Lower leg skin (tissue), 4 donors: ENCODE results near the gene BPIFB2. TPM values are rescaled to one million over a fixed set of nuclear protein-coding genes. Genes with fewer than 3 reads are reported as not detected.

Source experiments
- DNase-seq, 2 donors: peaks; one replicate each; pipeline ENCODE4 v3.0.0-alpha.2; 2019; ENCODE audit warnings: low spot score in 2 of 2
- H3K4me3 ChIP-seq: fragments of 200-600 bp; sonication (generic); 2 replicates; pipeline ENCODE4 v1.5.1; 2017; ENCODE audit warnings: mild to moderate bottlenecking, low read depth; ENCODE audit not compliant: poor library complexity, severe bottlenecking
- POLR2A ChIP-seq, 2 donors: fragments of 450-650 bp; IDR thresholded peaks; one replicate each; pipeline ENCODE4 v1.6.1; 2016 to 2017; ENCODE audit warnings: antibody characterized with exemption in 2 of 2, mild to moderate bottlenecking in 1 of 2, moderate library complexity in 1 of 2
- whole genome bisulfite sequencing, 2 donors: methylation state at CpG; one replicate each; pipeline ENCODE4 v1.1.5; 2018; 5-methylcytosine and 5-hydroxymethylcytosine counted together
- intact Hi-C: fragments of 100-400 bp; cut with DNase I; formaldehyde crosslinking; loops from one replicate; pipeline ENCODE4 v1.15.0; 2023; ENCODE audit warnings: low total_unique reads
- total RNA-seq, 4 donors: library from RNA; depleted of rRNA; stranded (reverse); fragments of >200 nt; gene quantifications; one replicate each; pipeline ENCODE4 v1.1.0, GENCODE V29; 2016
- TF ChIP-seq, protein P1 (sequence below), 3 donors: fragments of 450-650 bp; IDR thresholded peaks; one replicate each; pipeline ENCODE4 v1.5.1; 2016; ENCODE audit warnings: antibody characterized with exemption in 3 of 3, mild to moderate bottlenecking in 3 of 3, moderate library complexity in 2 of 3

The BPIFB2 gene
- total RNA-seq, 4 donors from 2014 or later, result not detected

DNA sequence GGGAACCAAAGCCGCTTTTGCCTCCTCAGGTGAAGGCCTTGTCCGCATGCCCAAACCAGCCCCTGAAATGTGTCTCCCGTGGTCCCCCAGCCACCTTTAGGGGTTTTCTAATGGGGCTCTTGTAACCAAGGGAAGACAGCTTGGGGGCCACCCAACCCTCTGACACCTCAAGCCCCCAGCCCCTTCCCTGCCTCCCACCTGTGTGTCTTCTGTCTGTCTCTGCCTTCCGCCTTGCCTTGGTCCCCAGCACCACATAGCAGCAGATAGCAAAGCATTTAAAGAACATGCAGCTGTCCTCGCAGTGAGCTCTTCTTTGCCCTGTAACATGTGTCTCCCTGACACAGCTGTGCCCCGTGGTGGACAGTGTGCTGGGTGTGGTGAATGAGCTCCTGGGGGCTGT, 55.8 kb downstream of the BPIFB2 start:
- 82 to 91% methylated on average over 6 of the region's 6 CpGs for WGBS, 2 donors
- H3K4me3 ChIP-seq, result no peak overlapping the region
- TF ChIP-seq, protein P1, sequence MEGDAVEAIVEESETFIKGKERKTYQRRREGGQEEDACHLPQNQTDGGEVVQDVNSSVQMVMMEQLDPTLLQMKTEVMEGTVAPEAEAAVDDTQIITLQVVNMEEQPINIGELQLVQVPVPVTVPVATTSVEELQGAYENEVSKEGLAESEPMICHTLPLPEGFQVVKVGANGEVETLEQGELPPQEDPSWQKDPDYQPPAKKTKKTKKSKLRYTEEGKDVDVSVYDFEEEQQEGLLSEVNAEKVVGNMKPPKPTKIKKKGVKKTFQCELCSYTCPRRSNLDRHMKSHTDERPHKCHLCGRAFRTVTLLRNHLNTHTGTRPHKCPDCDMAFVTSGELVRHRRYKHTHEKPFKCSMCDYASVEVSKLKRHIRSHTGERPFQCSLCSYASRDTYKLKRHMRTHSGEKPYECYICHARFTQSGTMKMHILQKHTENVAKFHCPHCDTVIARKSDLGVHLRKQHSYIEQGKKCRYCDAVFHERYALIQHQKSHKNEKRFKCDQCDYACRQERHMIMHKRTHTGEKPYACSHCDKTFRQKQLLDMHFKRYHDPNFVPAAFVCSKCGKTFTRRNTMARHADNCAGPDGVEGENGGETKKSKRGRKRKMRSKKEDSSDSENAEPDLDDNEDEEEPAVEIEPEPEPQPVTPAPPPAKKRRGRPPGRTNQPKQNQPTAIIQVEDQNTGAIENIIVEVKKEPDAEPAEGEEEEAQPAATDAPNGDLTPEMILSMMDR (IDR thresholded peaks at IDR 0.05), result no peak
- no peak for TF ChIP-seq POLR2A (IDR thresholded peaks at IDR 0.05)
- no peak for DNase-seq
- intact Hi-C loops, result no loop called here

DNA sequence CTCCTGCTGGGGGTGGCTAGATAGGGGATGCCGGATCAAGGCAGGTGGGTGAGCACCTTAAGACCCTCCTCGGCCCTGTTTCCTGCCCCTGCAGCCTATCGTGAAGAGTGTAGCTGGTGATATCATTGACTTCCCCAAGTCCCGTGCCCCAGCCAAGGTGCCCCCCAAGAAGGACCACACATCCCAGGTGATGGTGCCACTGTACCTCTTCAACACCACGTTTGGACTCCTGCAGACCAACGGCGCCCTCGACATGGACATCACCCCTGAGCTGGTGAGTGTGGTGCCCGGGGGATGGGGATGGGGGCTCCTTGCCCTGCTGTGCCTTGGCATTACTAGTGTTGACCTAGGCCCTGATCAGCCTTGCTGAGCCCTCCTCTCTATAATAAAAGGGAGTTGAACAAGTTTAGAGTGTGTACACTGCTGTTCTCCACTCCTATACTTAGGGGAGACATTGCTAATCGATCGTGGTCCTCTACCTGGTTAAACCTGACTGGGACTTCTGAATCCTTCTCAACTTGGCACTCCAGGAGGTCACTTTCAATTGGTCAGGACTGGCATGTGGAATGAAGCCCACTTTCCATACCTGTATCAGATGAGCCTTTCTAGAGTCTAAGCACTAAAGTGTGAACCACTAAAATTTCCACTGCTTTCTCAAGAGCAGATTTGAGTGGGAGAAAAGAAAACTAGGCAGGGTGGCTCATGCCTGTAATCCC, 57.2 kb downstream of the BPIFB2 start:
- intact Hi-C loops, result no loop called here
- no peak for TF ChIP-seq POLR2A (IDR thresholded peaks at IDR 0.05)
- TF ChIP-seq, protein P1 (IDR thresholded peaks at IDR 0.05), result no peak
- WGBS, 2 donors, result 90 to 92% methylated on average over 10 to 11 of the region's 11 CpGs
- DNase-seq, result no peak
- H3K4me3 ChIP-seq, result no peak overlapping the region

DNA sequence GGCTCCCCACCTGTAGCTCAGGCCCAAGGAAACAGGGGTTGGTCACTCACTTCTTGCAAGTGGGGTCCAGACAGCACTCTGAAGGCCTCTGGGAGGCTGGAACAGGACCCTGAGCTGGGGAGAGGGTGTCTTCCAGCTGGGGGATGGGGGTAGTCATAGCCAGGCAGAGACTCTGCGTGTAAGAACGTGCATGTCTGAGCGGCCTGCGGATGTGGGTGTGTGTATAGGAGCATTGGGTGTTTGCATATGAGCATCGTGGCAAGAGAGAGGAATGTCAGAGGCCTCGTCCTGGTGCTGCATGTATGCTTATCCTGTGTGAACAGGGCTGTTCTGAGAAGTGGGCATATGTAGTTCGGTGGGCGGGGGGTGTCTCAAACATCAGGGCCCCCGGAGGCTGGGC, 58.3 kb downstream of the BPIFB2 start:
- H3K4me3 ChIP-seq, result no peak overlapping the region
- WGBS, 2 donors, result 66 to 68% methylated on average over 9 of the region's 9 CpGs
- TF ChIP-seq POLR2A (IDR thresholded peaks at IDR 0.05), result no peak
- TF ChIP-seq, protein P1 (IDR thresholded peaks at IDR 0.05), result no peak
- intact Hi-C loops, result no loop called here
- DNase-seq, result no peak

DNA sequence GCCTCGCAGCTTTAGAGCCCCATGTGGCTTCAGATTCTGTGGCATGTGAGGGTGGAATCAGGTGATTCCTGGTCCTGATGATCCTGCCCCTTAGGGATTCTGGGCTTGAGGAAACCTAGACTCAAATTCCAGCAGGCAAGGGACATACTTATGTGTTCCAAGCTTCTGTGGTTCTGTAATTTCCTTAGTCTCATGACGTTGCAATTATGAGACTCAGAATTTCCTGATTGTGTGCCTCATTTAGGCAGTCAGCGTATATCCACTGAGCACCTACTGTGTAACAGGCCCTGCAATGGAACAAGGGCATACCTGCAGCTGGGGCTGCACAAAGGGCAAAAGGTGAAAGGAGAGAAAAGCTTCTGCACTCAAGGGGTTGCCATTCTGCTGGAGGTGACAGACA, 60.3 kb downstream of the BPIFB2 start:
- no peak for DNase-seq
- intact Hi-C loops, result no loop called here
- TF ChIP-seq, protein P1 (IDR thresholded peaks at IDR 0.05), result no peak
- no peak for TF ChIP-seq POLR2A (IDR thresholded peaks at IDR 0.05)
- 69 to 70% methylated on average over 3 of the region's 3 CpGs for WGBS, 2 donors
- H3K4me3 ChIP-seq, result no peak overlapping the region

DNA sequence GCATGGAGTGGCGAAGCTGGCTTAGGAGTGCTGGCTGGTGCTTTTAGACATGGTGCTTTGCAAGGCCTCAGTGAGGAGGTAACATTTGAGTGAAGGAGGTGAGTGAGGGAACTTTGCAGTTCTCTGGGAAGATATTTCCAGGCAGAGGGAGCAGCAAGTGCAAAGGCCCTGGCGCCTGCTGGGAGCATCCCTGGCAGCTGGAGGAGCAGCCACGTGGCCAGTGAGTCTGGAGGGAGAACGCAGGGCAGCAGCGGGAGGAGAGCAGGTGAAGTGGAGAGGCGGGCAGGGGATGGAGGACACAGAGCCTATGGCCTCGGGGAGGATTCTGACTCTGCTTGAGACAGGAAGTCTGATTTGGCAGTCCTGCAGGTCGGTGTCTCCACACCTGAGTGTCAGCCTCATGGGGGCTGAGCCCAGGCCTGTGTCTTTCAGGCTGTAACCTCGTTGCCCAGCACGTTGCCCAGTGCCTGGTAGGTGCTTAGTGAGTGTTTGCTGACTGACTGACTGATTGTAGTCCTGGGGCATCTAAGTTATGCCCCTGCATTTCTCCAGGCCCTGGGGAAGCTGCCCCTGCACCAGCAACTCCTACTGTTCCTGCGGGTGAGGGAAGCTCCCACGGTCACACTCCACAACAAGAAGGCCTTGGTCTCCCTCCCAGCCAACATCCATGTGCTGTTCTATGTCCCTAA, 60.9 kb downstream of the BPIFB2 start:
- TF ChIP-seq POLR2A (IDR thresholded peaks at IDR 0.05), result no peak
- TF ChIP-seq, protein P1 (IDR thresholded peaks at IDR 0.05), result no peak
- WGBS, 2 donors, result 74 to 80% methylated on average over 10 to 12 of the region's 12 CpGs
- H3K4me3 ChIP-seq, result no peak overlapping the region
- intact Hi-C loops, result no loop called here
- DNase-seq, result no peak
